ENCODE measurements around the gene KCNIP1.

- TF ChIP-seq POLR2A (IDR thresholded peaks at IDR 0.05) = no peak
- TF ChIP-seq CTCF (IDR thresholded peaks at IDR 0.05) = no peak
Measured at GRCh38 chr5:170722316-170722715, 218.5 kb downstream of the KCNIP1 start.
